ENCODE measurements around the gene DUSP28. TPM values are rescaled to one million over a fixed set of nuclear protein-coding genes. Genes with fewer than 3 reads are reported as not detected.

Gene DUSP28
- total and polyA plus RNA-seq, 9 donors: 2.7 to 9.9 (median 4.3) TPM

DNA sequence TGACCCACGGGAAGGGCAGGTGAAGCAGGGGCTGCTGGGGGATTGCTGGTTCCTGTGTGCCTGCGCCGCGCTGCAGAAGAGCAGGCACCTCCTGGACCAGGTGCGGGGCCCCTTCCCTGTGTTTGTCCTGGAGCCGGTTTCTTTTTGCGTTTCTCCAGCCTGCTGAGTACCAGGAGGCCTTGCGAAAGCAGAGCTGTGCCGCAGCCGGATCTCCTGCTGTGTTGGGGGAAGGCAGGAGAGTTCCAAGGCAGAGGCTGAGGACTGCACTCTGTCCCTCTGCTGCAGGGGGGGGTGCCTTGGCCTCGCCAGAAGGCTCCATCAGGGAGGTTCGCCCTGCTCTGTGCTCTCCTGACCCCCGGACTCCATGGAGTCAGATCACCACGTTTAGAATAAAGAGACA is 29.2 kb downstream of the DUSP28 start:
- TF ChIP-seq POLR2A (IDR thresholded peaks at IDR 0.05): no peak
- TF ChIP-seq, protein P1, sequence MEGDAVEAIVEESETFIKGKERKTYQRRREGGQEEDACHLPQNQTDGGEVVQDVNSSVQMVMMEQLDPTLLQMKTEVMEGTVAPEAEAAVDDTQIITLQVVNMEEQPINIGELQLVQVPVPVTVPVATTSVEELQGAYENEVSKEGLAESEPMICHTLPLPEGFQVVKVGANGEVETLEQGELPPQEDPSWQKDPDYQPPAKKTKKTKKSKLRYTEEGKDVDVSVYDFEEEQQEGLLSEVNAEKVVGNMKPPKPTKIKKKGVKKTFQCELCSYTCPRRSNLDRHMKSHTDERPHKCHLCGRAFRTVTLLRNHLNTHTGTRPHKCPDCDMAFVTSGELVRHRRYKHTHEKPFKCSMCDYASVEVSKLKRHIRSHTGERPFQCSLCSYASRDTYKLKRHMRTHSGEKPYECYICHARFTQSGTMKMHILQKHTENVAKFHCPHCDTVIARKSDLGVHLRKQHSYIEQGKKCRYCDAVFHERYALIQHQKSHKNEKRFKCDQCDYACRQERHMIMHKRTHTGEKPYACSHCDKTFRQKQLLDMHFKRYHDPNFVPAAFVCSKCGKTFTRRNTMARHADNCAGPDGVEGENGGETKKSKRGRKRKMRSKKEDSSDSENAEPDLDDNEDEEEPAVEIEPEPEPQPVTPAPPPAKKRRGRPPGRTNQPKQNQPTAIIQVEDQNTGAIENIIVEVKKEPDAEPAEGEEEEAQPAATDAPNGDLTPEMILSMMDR (IDR thresholded peaks at IDR 0.05): no peak
- TF ChIP-seq EP300 (IDR thresholded peaks at IDR 0.05): no peak
- Histone ChIP-seq H3K27me3 (no peaks in the 10 kb centered on the region), H3K4me3 (no peak overlapping the region), H3K27ac (no peak overlapping the region), H3K4me1 (ENCODE audit: insufficient read depth) (peaks cover 20% of the 10 kb centered on the region), H3K9me3 (no peaks in the 10 kb centered on the region), H3K36me3 (no peaks in the 10 kb centered on the region)
- DNase-seq: peak in 2 of 5 donors; percentile 8 to 27
- intact Hi-C loops (cut with DNase I): no loop called here
- 80 to 85% (median 82%) methylated on average over 14 of the region's 14 CpGs for WGBS, 3 donors

DNA sequence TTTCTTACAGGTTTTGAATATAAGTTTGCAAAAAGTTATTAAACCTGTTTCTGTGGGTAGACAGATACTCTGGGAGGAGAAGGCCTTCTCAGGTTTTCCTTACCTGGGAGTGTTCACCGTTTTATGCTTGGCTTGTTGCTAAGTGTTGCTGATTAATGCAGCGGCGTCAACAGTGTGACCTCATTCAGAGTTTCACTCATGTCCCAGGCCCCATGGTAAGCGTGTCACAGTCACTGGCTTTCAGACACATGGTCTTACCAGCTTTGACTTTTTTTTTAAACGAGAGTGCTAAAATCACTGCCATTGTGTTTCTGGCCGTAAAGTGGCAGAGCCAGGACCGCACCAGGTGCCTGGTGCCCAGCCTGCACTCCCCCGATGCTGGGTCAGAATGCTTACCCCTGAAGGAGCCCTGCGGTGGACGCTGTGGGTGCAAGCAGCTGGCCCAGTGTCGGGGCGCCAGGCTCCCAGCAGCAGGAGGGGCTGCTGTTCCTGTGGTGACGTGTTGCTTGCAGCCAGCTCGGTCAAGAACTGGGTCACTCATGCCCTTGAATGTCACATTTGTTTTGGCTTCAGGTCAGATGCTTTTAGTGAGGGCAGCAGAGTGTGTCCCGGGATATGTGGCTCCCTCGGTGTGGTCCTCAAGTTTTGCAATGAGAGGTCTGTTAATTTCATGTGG is 29.8 kb downstream of the DUSP28 start:
- H3K4me3 ChIP-seq: no peak overlapping the region
- TF ChIP-seq POLR2A (IDR thresholded peaks at IDR 0.05) (no peak), EP300 (IDR thresholded peaks at IDR 0.05) (no peak)
- TF ChIP-seq, protein P1 (IDR thresholded peaks at IDR 0.05): no peak
- intact Hi-C loops (cut with DNase I): no loop called here
- H3K9me3 ChIP-seq: no peaks in the 10 kb centered on the region
- no peak overlapping the region for H3K27ac ChIP-seq
- H3K4me1 ChIP-seq (ENCODE audit: insufficient read depth): peaks cover 15% of the 10 kb centered on the region
- DNase-seq: peak in 3 of 5 donors; percentile 11 to 27 (median 18)
- H3K36me3 ChIP-seq: no peaks in the 10 kb centered on the region
- 82 to 86% (median 83%) methylated on average over 16 of the region's 16 CpGs for WGBS, 3 donors
- no peaks in the 10 kb centered on the region for H3K27me3 ChIP-seq

DNA sequence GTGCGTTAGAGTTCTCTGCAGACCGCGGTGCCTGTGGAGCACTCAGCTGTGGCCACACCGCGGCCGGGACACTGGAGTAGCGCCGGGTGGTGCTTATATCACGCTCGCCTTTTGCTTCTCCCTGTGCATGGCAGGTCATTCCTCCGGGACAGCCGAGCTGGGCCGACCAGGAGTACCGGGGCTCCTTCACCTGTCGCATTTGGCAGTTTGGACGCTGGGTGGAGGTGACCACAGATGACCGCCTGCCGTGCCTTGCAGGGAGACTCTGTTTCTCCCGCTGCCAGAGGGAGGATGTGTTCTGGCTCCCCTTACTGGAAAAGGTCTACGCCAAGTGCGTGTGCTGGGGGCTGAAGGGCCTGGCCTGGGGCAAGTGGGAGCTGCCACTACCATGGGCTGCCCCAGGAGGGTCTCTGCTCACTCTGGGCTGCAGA is 30.5 kb downstream of the DUSP28 start:
- Histone ChIP-seq H3K27me3 (no peaks in the 10 kb centered on the region), H3K27ac (no peak overlapping the region), H3K36me3 (no peaks in the 10 kb centered on the region), H3K4me1 (ENCODE audit: insufficient read depth) (peaks cover 13% of the 10 kb centered on the region), H3K9me3 (no peaks in the 10 kb centered on the region), H3K4me3 (no peak overlapping the region)
- peak in 3 of 5 donors; percentile 18 to 35 (median 22) for DNase-seq
- intact Hi-C loops (cut with DNase I): no loop called here
- TF ChIP-seq EP300 (IDR thresholded peaks at IDR 0.05) (no peak), POLR2A (IDR thresholded peaks at IDR 0.05) (no peak)
- TF ChIP-seq, protein P1 (IDR thresholded peaks at IDR 0.05): no peak
- WGBS, 3 donors: 92 to 94% (median 94%) methylated on average over 21 of the region's 21 CpGs

DNA sequence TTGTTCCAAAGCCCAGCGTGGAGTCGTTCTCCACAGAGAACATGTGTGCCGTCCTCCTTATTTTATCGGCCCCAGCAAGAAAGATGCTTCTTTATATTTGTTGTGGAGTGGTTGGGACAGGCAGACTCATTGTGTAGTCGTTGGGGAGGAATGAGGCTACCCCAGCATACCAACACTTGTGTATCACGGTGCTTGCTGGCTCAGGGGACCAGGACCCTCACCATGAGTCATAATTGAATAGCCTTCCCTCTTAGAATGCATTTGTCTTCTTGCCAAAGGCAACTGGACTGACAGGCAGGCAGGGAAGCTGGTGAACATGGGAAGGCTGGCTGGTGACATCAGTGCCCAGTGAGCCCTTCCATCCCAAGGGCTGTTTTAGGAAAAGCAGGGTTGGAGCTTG is 31.1 kb downstream of the DUSP28 start:
- H3K9me3 ChIP-seq: no peaks in the 10 kb centered on the region
- no peak overlapping the region for H3K4me3 ChIP-seq
- WGBS, 3 donors: 88% methylated on average over 6 of the region's 6 CpGs
- peaks cover 13% of the 10 kb centered on the region for H3K4me1 ChIP-seq (ENCODE audit: insufficient read depth)
- no peak overlapping the region for H3K27ac ChIP-seq
- DNase-seq: peak in 1 of 5 donors; percentile 8
- no peaks in the 10 kb centered on the region for H3K36me3 ChIP-seq
- H3K27me3 ChIP-seq: no peaks in the 10 kb centered on the region
- TF ChIP-seq, protein P1 (IDR thresholded peaks at IDR 0.05): no peak
- TF ChIP-seq POLR2A (IDR thresholded peaks at IDR 0.05) (no peak), EP300 (IDR thresholded peaks at IDR 0.05) (no peak)
- intact Hi-C loops (cut with DNase I): no loop called here

Data from ovary (tissue), 9 donors.